HG03025 (cell line): Measurements from ENCODE around the gene POLA2.
"Not testable (repeated sequence)": the region's sequence is repeated elsewhere in the genome, so short reads cannot be mapped to it uniquely, and the experiment has no call there.

ENCODE experiments used
- ATAC-seq: cut with Tn5 transposase; IDR thresholded peaks from one replicate; pipeline ENCODE4 v1.9.1; 2021; ENCODE audit warnings: mild to moderate bottlenecking, moderate library complexity; ENCODE audit not compliant: unreplicated experiment, low FRiP score

POLA2 gene

DNA sequence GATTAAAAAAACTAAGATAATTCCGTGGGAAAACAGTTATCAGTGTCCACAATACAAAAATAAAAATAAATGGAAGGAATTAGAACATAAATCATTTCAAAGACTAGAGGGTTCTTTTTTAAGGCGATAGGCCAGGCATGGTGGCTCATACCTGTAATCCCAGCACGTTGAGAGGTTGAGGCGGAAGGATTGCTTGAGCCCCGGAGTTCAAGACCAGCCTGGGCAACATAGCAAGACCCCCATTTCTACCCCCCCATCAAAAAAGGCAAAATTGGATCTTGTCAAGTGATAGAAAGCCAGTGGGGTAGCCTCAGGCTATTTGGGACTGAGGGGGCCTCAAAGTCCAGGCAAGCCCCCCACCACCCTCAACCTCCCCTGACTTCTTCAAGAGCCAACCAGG is 20.6 kb upstream of the POLA2 start:
- ATAC-seq = no peak

DNA sequence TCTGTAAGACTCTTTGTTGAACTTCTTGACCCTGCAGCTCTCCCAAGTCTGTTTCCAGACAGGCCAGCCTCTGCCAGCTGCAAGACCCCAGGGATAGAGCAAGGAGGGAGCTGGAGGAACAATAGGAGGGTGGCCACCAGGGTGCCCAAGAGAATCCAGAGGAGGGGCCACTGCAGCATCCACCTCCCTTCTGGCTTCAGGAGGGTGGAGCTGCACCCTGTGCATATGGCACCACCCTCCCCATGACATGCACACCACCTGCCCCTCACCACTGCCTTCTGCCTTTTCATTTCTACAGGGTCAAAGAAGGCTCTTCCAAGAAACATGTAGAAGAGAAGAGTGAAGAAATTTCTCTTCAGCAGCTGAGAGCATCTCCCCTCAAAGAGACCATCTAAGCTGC is 20.1 kb upstream of the POLA2 start:
- no peak for ATAC-seq

GRCh38 chr11:65242389-65242788 is 19.4 kb upstream of the POLA2 start:
- no peak for ATAC-seq

- no peak for ATAC-seq
These were observed 18.0 kb upstream of the POLA2 start for GRCh38 chr11:65243797-65244196.

GRCh38 chr11:65245046-65245445 is 16.7 kb upstream of the POLA2 start:
- not testable (repeated sequence) for ATAC-seq

GRCh38 chr11:65246506-65246905 is 15.3 kb upstream of the POLA2 start:
- no peak for ATAC-seq

- not testable (repeated sequence) for ATAC-seq
These were observed 13.5 kb upstream of the POLA2 start for GRCh38 chr11:65248184-65248710.

DNA sequence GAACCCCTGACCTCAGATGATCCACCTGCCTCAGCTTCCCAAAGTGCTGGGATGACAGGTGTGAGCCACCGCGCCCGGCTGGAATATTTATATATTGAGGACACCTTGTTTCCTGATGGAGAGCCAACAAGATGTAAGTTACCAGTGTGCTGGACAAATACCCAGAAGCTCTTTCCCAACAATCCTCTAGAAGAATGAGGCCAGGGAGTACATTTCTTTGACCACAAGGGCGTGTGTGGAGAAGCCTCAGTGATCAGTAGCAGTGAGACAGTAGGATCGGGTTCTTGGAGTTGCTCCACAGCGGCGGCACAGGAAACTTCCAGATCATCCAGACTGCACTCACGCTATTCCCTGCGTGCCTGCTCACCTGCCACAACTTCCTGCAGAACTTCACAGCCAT is 10.3 kb upstream of the POLA2 start:
- no peak for ATAC-seq

DNA sequence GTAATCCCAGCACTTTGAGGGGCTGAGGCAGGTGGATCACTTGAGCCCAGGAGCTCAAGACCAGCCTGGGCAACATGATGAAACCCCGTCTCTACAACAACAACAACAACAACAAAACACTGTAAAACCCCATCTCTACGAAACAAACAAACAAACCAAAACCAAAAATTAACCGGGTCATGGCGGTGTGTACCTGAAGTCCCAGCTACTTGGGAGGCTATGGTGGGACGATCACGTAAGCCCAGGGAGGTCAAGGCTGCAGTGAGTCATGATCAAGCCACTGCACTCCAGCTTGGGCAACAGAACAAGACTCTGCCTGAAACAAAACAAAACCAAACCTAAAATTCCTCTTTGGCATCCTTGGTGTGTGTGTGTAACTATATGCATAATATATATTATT is 7.0 kb upstream of the POLA2 start:
- ATAC-seq = no peak

DNA sequence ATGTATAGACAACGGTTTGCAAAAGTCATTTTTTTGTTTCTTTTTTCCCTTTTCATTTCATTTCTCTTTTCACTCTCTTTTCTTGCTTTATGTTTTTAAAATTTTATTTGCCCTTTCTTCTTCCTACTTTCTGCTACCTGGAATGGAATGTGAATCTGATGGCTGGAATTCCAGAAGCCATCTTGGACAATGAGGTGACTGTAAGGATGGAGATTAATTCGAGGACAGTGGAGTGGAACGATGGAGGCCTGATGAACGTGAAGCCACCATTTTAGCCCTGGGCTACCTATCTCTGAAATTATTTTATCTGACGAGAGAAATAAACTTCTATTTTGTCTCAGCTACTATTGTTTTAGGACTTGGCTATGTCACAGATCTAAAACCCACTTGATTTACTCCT is 2.8 kb upstream of the POLA2 start:
- ATAC-seq = no peak

- no peak for ATAC-seq
These were observed 1.5 kb upstream of the POLA2 start for GRCh38 chr11:65260302-65260701.

GRCh38 chr11:65260756-65261590 is 789 bp upstream of the POLA2 start:
- ATAC-seq = no peak

DNA sequence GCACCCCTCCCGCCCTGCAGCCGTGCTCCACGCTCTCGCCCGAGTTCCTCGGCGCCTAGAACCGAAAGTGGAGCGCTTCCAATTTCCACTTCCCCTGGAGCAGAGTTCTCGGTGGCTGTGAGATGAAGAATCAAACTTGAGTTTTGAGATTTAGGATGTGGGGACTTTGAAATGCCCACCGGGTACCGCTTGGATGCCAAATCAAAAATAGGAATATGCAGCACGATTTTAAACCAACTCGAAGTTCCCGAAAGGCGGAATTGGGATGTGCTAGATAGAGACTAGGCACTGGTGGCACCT is 569 bp downstream of the POLA2 start:
- ATAC-seq = no peak

GRCh38 chr11:65262776-65263175 is 1.0 kb downstream of the POLA2 start:
- ATAC-seq = no peak

DNA sequence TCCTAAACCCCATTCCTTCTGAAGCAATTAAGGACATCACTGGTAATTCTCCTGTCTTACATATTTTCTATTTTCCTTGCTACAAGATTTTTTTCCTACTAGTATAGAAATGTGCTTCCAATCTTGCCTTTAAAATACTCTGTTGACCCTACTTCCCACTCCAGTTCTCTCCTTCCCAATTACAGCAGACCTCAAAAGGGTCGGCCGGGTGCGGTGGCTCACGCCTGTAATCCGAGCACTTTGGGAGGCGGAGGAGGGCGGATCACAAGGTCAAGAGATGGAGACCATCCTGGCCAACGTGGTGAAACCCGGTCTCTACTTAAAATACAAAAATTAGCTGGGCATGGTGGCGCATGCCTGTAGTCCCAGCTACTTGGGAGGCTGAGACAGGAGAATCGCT is 3.0 kb downstream of the POLA2 start:
- not testable (repeated sequence) for ATAC-seq

DNA sequence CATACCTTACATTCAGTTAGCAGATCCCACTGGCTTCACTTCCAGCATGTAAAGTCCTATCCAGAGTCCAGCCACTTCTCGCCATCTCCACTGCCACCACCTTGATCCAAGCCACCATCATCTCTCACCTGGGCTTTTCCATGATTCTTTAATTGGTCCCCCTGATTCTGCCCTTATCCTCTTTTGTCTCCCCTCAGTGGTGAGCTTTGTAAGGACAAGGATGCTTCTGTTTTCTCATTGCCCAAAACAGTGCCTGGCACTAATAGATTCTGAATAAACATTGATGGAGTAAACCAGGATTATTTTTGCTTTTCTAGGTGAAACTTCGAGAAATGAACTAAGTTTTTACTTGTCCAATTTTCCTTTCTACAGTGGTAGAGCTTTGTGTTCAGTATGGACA is 4.4 kb downstream of the POLA2 start:
- no peak for ATAC-seq

DNA sequence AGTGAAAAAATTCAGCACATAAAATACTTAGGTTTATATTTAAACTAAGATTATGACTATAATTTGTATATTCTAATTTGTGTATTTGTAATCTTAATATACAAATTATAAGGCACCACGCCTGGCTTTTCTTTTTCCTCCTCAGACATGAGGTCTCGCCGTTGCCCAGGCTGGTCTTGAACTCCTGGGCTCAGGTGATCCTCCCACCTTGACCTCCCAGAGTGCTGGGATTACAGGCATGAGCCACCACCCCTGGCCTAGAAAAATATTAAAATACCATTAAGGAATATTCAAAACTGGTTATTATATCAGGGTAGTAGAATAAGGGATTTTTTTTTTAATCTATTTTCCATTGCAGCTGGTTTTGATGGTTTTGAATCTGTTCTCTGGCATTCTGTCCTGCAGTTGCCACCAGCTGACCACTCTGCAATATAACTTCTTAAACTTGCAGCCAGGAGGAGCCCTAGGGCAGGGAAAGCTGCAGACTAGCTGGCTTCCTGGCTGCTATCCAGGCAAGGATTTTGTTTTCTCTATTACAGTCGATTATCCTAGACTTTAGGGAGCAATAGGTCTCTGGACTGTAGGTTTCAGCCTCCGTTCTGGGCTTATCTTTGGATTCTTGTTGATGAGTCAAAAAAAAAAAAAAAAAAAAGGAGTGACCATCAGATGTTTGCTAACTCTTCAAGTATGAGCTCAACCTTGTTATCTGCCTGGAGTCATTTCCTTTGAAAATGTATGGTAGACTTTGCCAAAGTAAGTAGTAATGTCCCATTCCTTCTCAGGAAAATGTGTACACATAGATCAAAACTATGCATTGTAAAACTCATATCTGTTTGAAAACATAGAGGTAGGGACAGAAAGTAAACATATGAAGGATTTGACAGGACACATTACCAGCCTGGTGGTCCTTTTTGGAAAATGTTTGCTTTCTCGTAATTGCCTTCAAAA is 13.2 kb downstream of the POLA2 start:
- ATAC-seq = no peak

- ATAC-seq = no peak
These were observed 14.1 kb downstream of the POLA2 start for GRCh38 chr11:65275906-65276305.

GRCh38 chr11:65277631-65278277 is 16.0 kb downstream of the POLA2 start:
- no peak for ATAC-seq

- no peak for ATAC-seq
These were observed 16.6 kb downstream of the POLA2 start for GRCh38 chr11:65278356-65278755.

GRCh38 chr11:65279279-65279678 is 17.5 kb downstream of the POLA2 start:
- ATAC-seq = no peak
